Fibroblast of lung (primary cell): Measurements from ENCODE around the gene FGF14.

ENCODE experiments used
- CTCF ChIP-seq, 2 donors: IDR thresholded peaks in 1 of 2; conservative IDR thresholded peaks in 1 of 2; 1 replicate in 1 of 2; 2 replicates in 1 of 2; pipeline ENCODE4 v1.5.1; 2011 to 2012; ENCODE audit warnings: low read length in 2 of 2, control low read depth in 1 of 2, inconsistent platforms in 1 of 2, low read depth in 1 of 2, mild to moderate bottlenecking in 1 of 2
- EZH2 ChIP-seq: IDR thresholded peaks from 2 replicates; pipeline ENCODE4 v1.5.1; 2012; ENCODE audit warnings: low read length, control low read depth, mild to moderate bottlenecking; ENCODE audit errors: missing control alignments

GRCh38 chr13:101706651-101707050, 695.2 kb downstream of the FGF14 start:
- TF ChIP-seq EZH2: no peak
- no peak for TF ChIP-seq CTCF (conservative IDR thresholded peaks at IDR 0.05 in 1 of 2, IDR thresholded peaks at IDR 0.05 in 1 of 2; ENCODE audit: low read depth in 1 of 2, low read length in 2 of 2)
